B cell (primary cell): ENCODE measurements around the gene FOXO1. TPM values are rescaled to one million over a fixed set of nuclear protein-coding genes. Genes with fewer than 3 reads are reported as not detected.

Experiments used
- ATAC-seq: fragments of 200-7000 bp; cut with Tn5 transposase; one replicate; pipeline ENCODE4 v1.10.0; 2021; ENCODE audit warnings: low read depth, mild to moderate bottlenecking, moderate number of reproducible peaks, moderate library complexity
- CTCF ChIA-PET: fragments of 350-600 bp; sonication (Branson Sonifier 250); formaldehyde crosslinking; loops from one replicate; lab custom pipeline; 2021; ENCODE audit warnings: antibody characterized with exemption, inconsistent platforms; lab: Charles Lee
- POLR2A ChIA-PET: fragments of 350-600 bp; sonication (Branson Sonifier 250); formaldehyde crosslinking; loops from one replicate; lab custom pipeline; 2021; ENCODE audit warnings: antibody characterized with exemption; lab: Charles Lee
- DNase-seq: peaks from one replicate; pipeline ENCODE4 v3.0.0; 2013
- H2AFZ ChIP-seq: 2 replicates; pipeline ENCODE4 v1.6.1; 2012; ENCODE audit warnings: mild to moderate bottlenecking, low read depth, low read length; ENCODE audit not compliant: insufficient read depth, poor library complexity, severe bottlenecking
- H3K27ac ChIP-seq, 2 donors: 1 replicate in 1 of 2; 2 replicates in 1 of 2; pipeline ENCODE4 v1.5.1; 2012 to 2013; ENCODE audit warnings: low read length in 2 of 2, mild to moderate bottlenecking in 2 of 2, moderate library complexity in 1 of 2
- H3K27me3 ChIP-seq, 4 experiments: fragments of 200-600 bp in 1 of 4; sonication (generic) in 1 of 4; replicated peaks in 1 of 4; 1 replicate in 2 of 4; 2 replicates in 2 of 4; pipeline versions ENCODE4 v1.6.1 to v1.7.0; 2013 to 2016; ENCODE audit warnings: low read length in 3 of 4, mild to moderate bottlenecking in 2 of 4, mixed read lengths in 1 of 4, moderate library complexity in 1 of 4; ENCODE audit not compliant: insufficient read depth in 4 of 4, control insufficient read depth in 3 of 4; ENCODE audit errors: control extremely low read depth in 1 of 4
- H3K36me3 ChIP-seq, 2 experiments: replicated peaks in 1 of 2; 1 replicate in 1 of 2; 2 replicates in 1 of 2; pipeline versions ENCODE4 v1.6.1 to v1.7.1; 2013; ENCODE audit warnings: low read length in 1 of 2; ENCODE audit not compliant: insufficient read depth in 2 of 2, control insufficient read depth in 1 of 2; ENCODE audit errors: control extremely low read depth in 1 of 2, extremely low read depth in 1 of 2
- H3K4me1 ChIP-seq, 2 donors: fragments of 200-600 bp in 1 of 2; sonication (generic) in 1 of 2; 1 replicate in 1 of 2; 2 replicates in 1 of 2; pipeline versions ENCODE4 v1.5.1 to v1.6.1; 2013 to 2017; ENCODE audit warnings: low read length in 2 of 2; ENCODE audit not compliant: control insufficient read depth in 2 of 2, insufficient read depth in 2 of 2
- H3K4me2 ChIP-seq: replicated peaks from 2 replicates; pipeline ENCODE3; 2012; ENCODE audit warnings: mild to moderate bottlenecking, low read depth, low read length; ENCODE audit not compliant: poor library complexity, severe bottlenecking
- H3K4me3 ChIP-seq, 5 experiments: fragments of 200-600 bp in 1 of 5; sonication (generic) in 1 of 5; 1 replicate in 3 of 5; 2 replicates in 2 of 5; pipeline versions ENCODE4 v1.5.1 to v1.7.0; 2011 to 2016; ENCODE audit warnings: low read length in 4 of 5, mild to moderate bottlenecking in 4 of 5, low read depth in 2 of 5, control low read depth in 1 of 5, moderate library complexity in 1 of 5; ENCODE audit not compliant: insufficient read depth in 1 of 5; ENCODE audit errors: control extremely low read depth in 1 of 5, extremely low read depth in 1 of 5
- H3K79me2 ChIP-seq: fragments of 200-600 bp; sonication (generic); one replicate; pipeline ENCODE4 v1.6.0; 2016; ENCODE audit warnings: low read length; ENCODE audit not compliant: control insufficient read depth, insufficient read depth
- H3K9ac ChIP-seq: fragments of 200-600 bp; sonication (generic); 2 replicates; pipeline ENCODE4 v1.6.1; 2017; ENCODE audit warnings: mild to moderate bottlenecking, low read length, moderate library complexity
- H3K9me3 ChIP-seq, 3 donors: one replicate each; pipeline versions ENCODE4 v1.6.1 to v1.7.1; 2013; ENCODE audit warnings: low read length in 2 of 3; ENCODE audit not compliant: control insufficient read depth in 2 of 3, insufficient read depth in 1 of 3; ENCODE audit errors: control extremely low read depth in 1 of 3
- H4K20me1 ChIP-seq: 2 replicates; pipeline ENCODE4 v1.6.0; 2012; ENCODE audit warnings: mild to moderate bottlenecking, low read length; ENCODE audit not compliant: insufficient read depth, control insufficient read depth, poor library complexity, severe bottlenecking
- H3K27ac Mint-ChIP-seq: one replicate; pipeline ENCODE4 v1.8.0; 2021; ENCODE audit warnings: mixed read lengths
- H3K27me3 Mint-ChIP-seq: one replicate; pipeline ENCODE4 v1.8.0; 2021; ENCODE audit warnings: mixed read lengths
- H3K4me1 Mint-ChIP-seq: one replicate; pipeline ENCODE4 v1.8.0; 2021; ENCODE audit warnings: mixed read lengths
- H3K4me3 Mint-ChIP-seq: one replicate; pipeline ENCODE4 v1.8.0; 2021; ENCODE audit warnings: mixed read lengths
- H3K9me3 Mint-ChIP-seq: one replicate; pipeline ENCODE4 v1.8.0; 2022; ENCODE audit warnings: mixed read lengths; ENCODE audit not compliant: insufficient read depth
- CTCF ChIP-seq: fragments of 200-600 bp; IDR thresholded peaks from one replicate; pipeline ENCODE4 v1.8.0; 2022; ENCODE audit warnings: antibody characterized with exemption, mild to moderate bottlenecking
- EZH2 ChIP-seq: IDR thresholded peaks from 2 replicates; pipeline ENCODE4 v1.6.1; 2012; ENCODE audit warnings: borderline replicate concordance, low read depth, mild to moderate bottlenecking, moderate library complexity, low read length; ENCODE audit not compliant: insufficient read depth, poor library complexity, severe bottlenecking
- WGBS: methylation state at CpG from one replicate; pipeline ENCODE4 v1.1.5; 2013; ENCODE audit warnings: missing lambda C conversion rate; ENCODE audit not compliant: insufficient coverage; 5-methylcytosine and 5-hydroxymethylcytosine counted together
- intact Hi-C: fragments of 100-400 bp; cut with micrococcal nuclease; formaldehyde crosslinking; loops from one replicate; pipeline ENCODE4 v1.10.0; 2022
- polyA plus RNA-seq: library from polyadenylated mRNA; depleted of rRNA; stranded (reverse); fragments of >200 nt; gene quantifications from 2 replicates; pipeline ENCODE4 v1.2.3, GENCODE V29; 2012
- total RNA-seq, 2 donors: library from RNA; stranded (reverse); fragments of 120-200 nt in 1 of 2; gene quantifications; 1 replicate in 1 of 2; 2 replicates in 1 of 2; pipeline versions ENCODE4 v1.2.3 to v1.2.4, GENCODE V29; 2013 to 2022

FOXO1 gene
- total and polyA plus RNA-seq, 2 donors (not counting 1 experiment from before 2014, with no cell fraction given) = 22.8 to 77.9 TPM

- H3K36me3 ChIP-seq = no peaks in the 10 kb centered on the region
- peaks cover 7 to 12% of the 10 kb centered on the region in 2 donors for H3K4me1 ChIP-seq
- peaks cover 45% of the 10 kb centered on the region for H3K4me1 Mint-ChIP-seq
- H3K79me2 ChIP-seq = peaks cover 16% of the 10 kb centered on the region
- intact Hi-C loops = no loop called here
- no peaks in the 10 kb centered on the region for H4K20me1 ChIP-seq
- no peak overlapping the region for H2AFZ ChIP-seq
- ChIA-PET CTCF (interaction anchor here (1.8 kb wide), 1 partner anchor 466 kb away, joined by 4 read pairs; no protein-coding TSS in a partner anchor), POLR2A (no interaction called here)
- ATAC-seq = no peak
- TF ChIP-seq EZH2 = no peak
- TF ChIP-seq CTCF = no peak
- over 99% methylated on average over 27 of the region's 27 CpGs for WGBS
- no peak overlapping the region for H3K4me3 Mint-ChIP-seq
- no peaks in the 10 kb centered on the region for H3K27me3 Mint-ChIP-seq
- H3K27ac Mint-ChIP-seq = peak overlapping the region; percentile 46
- no peaks in the 10 kb centered on the region for H3K9me3 Mint-ChIP-seq
- H3K4me3 ChIP-seq = no peak overlapping the region
- no peaks in the 10 kb centered on the region for H3K27me3 ChIP-seq
- H3K9me3 ChIP-seq = no peaks in the 10 kb centered on the region
- H3K27ac ChIP-seq = no peak overlapping the region
- no peak for DNase-seq
- H3K4me2 ChIP-seq = no peak overlapping the region
- H3K9ac ChIP-seq = no peak overlapping the region
Measured at GRCh38 chr13:40535345-40535836, 131.1 kb downstream of the FOXO1 start.

DNA sequence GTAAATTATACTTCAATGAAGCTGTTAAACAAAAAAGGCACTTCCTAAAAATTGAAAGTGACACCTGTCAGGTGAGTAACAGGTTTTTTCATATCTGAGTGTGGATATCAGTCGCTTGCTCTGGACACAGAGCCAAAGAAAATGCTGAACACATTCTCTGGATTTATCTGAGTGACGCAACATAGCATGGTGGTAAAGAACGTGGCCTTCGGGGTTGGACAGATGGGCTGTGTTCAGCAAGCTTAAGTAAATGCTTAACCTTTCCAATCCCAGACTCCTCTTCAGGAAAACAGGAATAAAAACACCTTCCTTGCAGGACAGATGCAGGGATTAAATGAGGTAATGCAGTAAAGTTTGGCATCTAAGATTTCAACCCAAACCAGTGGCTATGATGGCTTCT lies 132.0 kb downstream of the FOXO1 start:
- ATAC-seq (no peak), DNase-seq (no peak)
- ChIA-PET POLR2A (interaction anchor here (0.6 kb wide), 1 partner anchor 27 kb away, joined by 7 read pairs; no protein-coding TSS in a partner anchor), CTCF (interaction anchor here (1.8 kb wide), 1 partner anchor 465 kb away, joined by 4 read pairs; no protein-coding TSS in a partner anchor)
- Histone ChIP-seq H3K4me3 (no peak overlapping the region), H3K9ac (no peak overlapping the region), H3K27ac (no peak overlapping the region), H3K4me1 (peaks cover under 1 to 4% of the 10 kb centered on the region in 2 donors), H3K4me2 (no peak overlapping the region), H3K9me3 (no peaks in the 10 kb centered on the region), H3K36me3 (no peaks in the 10 kb centered on the region), H2AFZ (no peak overlapping the region), H3K79me2 (peaks cover 16% of the 10 kb centered on the region), H3K27me3 (no peaks in the 10 kb centered on the region), H4K20me1 (no peaks in the 10 kb centered on the region)
- Mint-ChIP-seq H3K27ac (no peak overlapping the region), H3K4me3 (no peak overlapping the region), H3K9me3 (no peaks in the 10 kb centered on the region), H3K4me1 (peaks cover 45% of the 10 kb centered on the region), H3K27me3 (no peaks in the 10 kb centered on the region)
- WGBS = 93% methylated on average over 3 of the region's 4 CpGs
- intact Hi-C loops = no loop called here
- TF ChIP-seq CTCF (no peak), EZH2 (no peak)
